Neural cell (in vitro differentiated cells): ENCODE results near the gene WFDC12. TPM values are rescaled to one million over a fixed set of nuclear protein-coding genes. Genes with fewer than 3 reads are reported as not detected.

ENCODE experiments used
- H2AFZ ChIP-seq: fragments of 200-600, 300-800 bp; sonication (generic), shearing (Covaris generic); 2 replicates; pipeline ENCODE4 v1.6.0; 2014; ENCODE audit warnings: low read depth, mild to moderate bottlenecking, antibody characterized with exemption, low read length, moderate library complexity
- H3F3A ChIP-seq: fragments of 200-600 bp; shearing (Covaris generic); 2 replicates; pipeline ENCODE4 v1.6.1; 2016; ENCODE audit warnings: mild to moderate bottlenecking, moderate library complexity, mixed read lengths, antibody characterized with exemption, low read length; ENCODE audit not compliant: insufficient read depth, poor library complexity, severe bottlenecking
- H3K27ac ChIP-seq: fragments of 200-600, 300-800 bp; sonication (generic), shearing (Covaris generic); 2 replicates; pipeline ENCODE4 v1.5.1; 2014; ENCODE audit warnings: mild to moderate bottlenecking, low read length, moderate library complexity
- H3K27me3 ChIP-seq: fragments of 300-800, 200-600 bp; sonication (generic), shearing (Covaris generic); 2 replicates; pipeline ENCODE4 v1.6.0; 2014; ENCODE audit warnings: mild to moderate bottlenecking, low read depth, low read length, moderate library complexity; ENCODE audit not compliant: insufficient read depth
- H3K36me3 ChIP-seq: fragments of 300-800, 200-600 bp; sonication (generic), shearing (Covaris generic); 2 replicates; pipeline ENCODE4 v1.5.1; 2014; ENCODE audit warnings: mild to moderate bottlenecking, antibody characterized with exemption, low read length, moderate library complexity; ENCODE audit not compliant: insufficient read depth
- H3K4me2 ChIP-seq: fragments of 300-800, 200-600 bp; sonication (generic), shearing (Covaris generic); 2 replicates; pipeline ENCODE4 v1.6.0; 2014; ENCODE audit warnings: mild to moderate bottlenecking, low read length
- H3K4me3 ChIP-seq: fragments of 300-800, 200-600 bp; sonication (generic), shearing (Covaris generic); 2 replicates; pipeline ENCODE4 v1.5.1; 2014; ENCODE audit warnings: mild to moderate bottlenecking, low read length, moderate library complexity
- H3K79me2 ChIP-seq: fragments of 200-600 bp; shearing (Covaris generic); replicated peaks from 2 replicates; pipeline ENCODE4 v1.6.0; 2014; ENCODE audit warnings: mild to moderate bottlenecking, low read length, moderate library complexity; ENCODE audit not compliant: insufficient read depth
- H3K9ac ChIP-seq: fragments of 300-800, 200-600 bp; sonication (generic), shearing (Covaris generic); 2 replicates; pipeline ENCODE4 v1.6.1; 2016; ENCODE audit warnings: mild to moderate bottlenecking, low read length, mixed read lengths
- H3K9me2 ChIP-seq: fragments of 200-600 bp; shearing (Covaris generic); 2 replicates; pipeline ENCODE4 v1.6.1; 2016; ENCODE audit warnings: mild to moderate bottlenecking, low read length, mixed read lengths; ENCODE audit not compliant: insufficient read depth
- H3K9me3 ChIP-seq: fragments of 200-600, 300-800 bp; sonication (generic), shearing (Covaris generic); 2 replicates; pipeline ENCODE4 v1.6.1; 2016; ENCODE audit warnings: mild to moderate bottlenecking, mixed run types, low read length, moderate library complexity, mixed read lengths
- H4K20me1 ChIP-seq: fragments of 200-600 bp; shearing (Covaris generic); 2 replicates; pipeline ENCODE4 v1.6.1; 2016; ENCODE audit warnings: mild to moderate bottlenecking, mixed run types; ENCODE audit not compliant: insufficient read depth
- CTCF ChIP-seq: fragments of 450-650 bp; IDR thresholded peaks from 2 replicates; pipeline ENCODE4 v1.5.1; 2014; ENCODE audit warnings: antibody characterized with exemption, mild to moderate bottlenecking, moderate library complexity; ENCODE audit not compliant: poor library complexity, severe bottlenecking
- EP300 ChIP-seq: fragments of 450-650 bp; conservative IDR thresholded peaks from 2 replicates; pipeline ENCODE4 v1.6.1; 2014; ENCODE audit warnings: antibody characterized with exemption, mild to moderate bottlenecking, moderate library complexity; ENCODE audit not compliant: poor library complexity, severe bottlenecking
- EZH2 ChIP-seq: fragments of 200-600, 300-800 bp; shearing (Covaris generic), sonication (generic); IDR thresholded peaks from 2 replicates; pipeline ENCODE4 v1.6.1; 2014; ENCODE audit warnings: antibody characterized with exemption, low read length, borderline replicate concordance, mild to moderate bottlenecking; ENCODE audit not compliant: insufficient read depth, poor library complexity, severe bottlenecking
- MXI1 ChIP-seq: fragments of 450-650 bp; conservative IDR thresholded peaks from 2 replicates; pipeline ENCODE4 v1.6.1; 2014; ENCODE audit warnings: antibody characterized with exemption, mild to moderate bottlenecking; ENCODE audit not compliant: poor library complexity, severe bottlenecking
- POLR2AphosphoS5 ChIP-seq: IDR thresholded peaks from 2 replicates; pipeline ENCODE4 v1.6.1; 2012
- RAD21 ChIP-seq: fragments of 450-650 bp; conservative IDR thresholded peaks from 2 replicates; pipeline ENCODE4 v1.6.1; 2014; ENCODE audit warnings: antibody characterized with exemption, mild to moderate bottlenecking, moderate library complexity
- REST ChIP-seq: IDR thresholded peaks from 2 replicates; pipeline ENCODE4 v1.6.1; 2012; ENCODE audit warnings: borderline replicate concordance
- SMC3 ChIP-seq: fragments of 450-650 bp; conservative IDR thresholded peaks from 2 replicates; pipeline ENCODE4 v1.6.1; 2014; ENCODE audit warnings: antibody characterized with exemption, mild to moderate bottlenecking, moderate library complexity; ENCODE audit not compliant: poor library complexity
- TAF1 ChIP-seq: IDR thresholded peaks from 2 replicates; pipeline ENCODE4 v1.6.1; 2012; ENCODE audit warnings: low read depth
- polyA plus RNA-seq: library from polyadenylated mRNA; depleted of rRNA; stranded (reverse); fragments of >200 nt; gene quantifications from 2 replicates; pipeline ENCODE4 v1.2.3, GENCODE V29; 2014

WFDC12 gene
- polyA plus RNA-seq, 1 donor from 2014 or later = not detected

GRCh38 chr20:45121388-45121787 is 2.9 kb downstream of the WFDC12 start:
- H3K9ac ChIP-seq = no peak overlapping the region
- H3K9me3 ChIP-seq = no peaks in the 10 kb centered on the region
- no peaks in the 10 kb centered on the region for H3K27me3 ChIP-seq
- no peaks in the 10 kb centered on the region for H3K36me3 ChIP-seq
- no peaks in the 10 kb centered on the region for H3F3A ChIP-seq
- H2AFZ ChIP-seq = no peak overlapping the region
- H3K27ac ChIP-seq = no peak overlapping the region
- H3K79me2 ChIP-seq = no peaks in the 10 kb centered on the region
- no peak overlapping the region for H3K4me3 ChIP-seq
- no peaks in the 10 kb centered on the region for H3K9me2 ChIP-seq
- TF ChIP-seq EP300 (no peak), MXI1 (no peak), TAF1 (no peak), RAD21 (no peak), EZH2 (no peak), REST (no peak)
- H4K20me1 ChIP-seq = no peaks in the 10 kb centered on the region
- H3K4me2 ChIP-seq = no peak overlapping the region

GRCh38 chr20:45119556-45120266 is 4.6 kb downstream of the WFDC12 start:
- Histone ChIP-seq H3K4me3 (no peak overlapping the region), H4K20me1 (no peaks in the 10 kb centered on the region), H3K9ac (no peak overlapping the region), H3F3A (no peaks in the 10 kb centered on the region), H2AFZ (no peak overlapping the region), H3K36me3 (no peaks in the 10 kb centered on the region), H3K27ac (no peak overlapping the region), H3K9me2 (no peaks in the 10 kb centered on the region), H3K27me3 (no peaks in the 10 kb centered on the region), H3K79me2 (no peaks in the 10 kb centered on the region), H3K4me2 (no peak overlapping the region), H3K9me3 (no peaks in the 10 kb centered on the region)
- TF ChIP-seq SMC3 (no peak), MXI1 (no peak), POLR2AphosphoS5 (no peak), RAD21 (no peak), TAF1 (no peak), EZH2 (no peak), REST (no peak), EP300 (no peak), CTCF (no peak)
